Stomach (tissue), 4 donors: Measurements from ENCODE around the gene WDR26.

Source experiments
- POLR2AphosphoS5 ChIP-seq, 3 donors: sonication (generic); formaldehyde crosslinking; IDR thresholded peaks; one replicate each; pipeline ENCODE4 v1.6.1; 2016; ENCODE audit warnings: antibody characterized with exemption in 3 of 3
- TF ChIP-seq, protein P1 (sequence below), 7 experiments: fragments of 450-650 bp in 4 of 7; fragments of 200-600 bp in 3 of 7; sonication (generic) in 3 of 7; IDR thresholded peaks; one replicate each; pipeline ENCODE4 v1.5.1; 2016 to 2019; ENCODE audit warnings: antibody characterized with exemption in 7 of 7, control low read depth in 2 of 7, mild to moderate bottlenecking in 1 of 7

DNA sequence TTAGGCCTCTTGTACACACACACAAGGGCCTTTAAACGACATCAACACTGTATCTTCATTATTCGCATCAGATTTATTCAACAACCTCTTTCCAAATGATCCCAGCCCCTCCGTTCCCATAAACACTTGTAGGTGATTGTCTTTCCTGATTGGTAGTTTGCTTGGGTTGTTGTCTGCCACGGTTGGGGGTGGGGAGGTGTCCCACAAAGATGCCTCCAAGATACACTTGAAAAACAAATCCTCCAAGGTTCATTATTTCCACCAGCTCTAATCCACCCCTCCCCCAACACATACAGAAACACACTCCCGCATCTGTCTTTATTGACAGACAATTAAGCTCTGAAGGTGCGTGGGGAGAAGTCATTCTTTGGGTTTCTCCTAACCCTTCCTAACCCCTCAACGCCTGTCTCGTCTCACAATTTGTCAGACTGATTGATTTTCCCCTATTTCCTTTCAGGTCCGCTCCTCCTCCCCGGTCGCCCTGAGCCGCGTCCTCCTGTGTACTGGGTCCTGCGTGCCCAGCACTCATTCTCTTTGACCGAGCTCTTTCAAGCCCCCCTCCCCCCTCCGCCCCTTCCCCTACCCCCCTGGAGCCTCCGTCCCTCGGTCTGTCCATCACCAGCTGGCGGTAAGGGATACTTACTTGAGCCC is 1.4 kb downstream of the WDR26 start:
- TF ChIP-seq, protein P1, sequence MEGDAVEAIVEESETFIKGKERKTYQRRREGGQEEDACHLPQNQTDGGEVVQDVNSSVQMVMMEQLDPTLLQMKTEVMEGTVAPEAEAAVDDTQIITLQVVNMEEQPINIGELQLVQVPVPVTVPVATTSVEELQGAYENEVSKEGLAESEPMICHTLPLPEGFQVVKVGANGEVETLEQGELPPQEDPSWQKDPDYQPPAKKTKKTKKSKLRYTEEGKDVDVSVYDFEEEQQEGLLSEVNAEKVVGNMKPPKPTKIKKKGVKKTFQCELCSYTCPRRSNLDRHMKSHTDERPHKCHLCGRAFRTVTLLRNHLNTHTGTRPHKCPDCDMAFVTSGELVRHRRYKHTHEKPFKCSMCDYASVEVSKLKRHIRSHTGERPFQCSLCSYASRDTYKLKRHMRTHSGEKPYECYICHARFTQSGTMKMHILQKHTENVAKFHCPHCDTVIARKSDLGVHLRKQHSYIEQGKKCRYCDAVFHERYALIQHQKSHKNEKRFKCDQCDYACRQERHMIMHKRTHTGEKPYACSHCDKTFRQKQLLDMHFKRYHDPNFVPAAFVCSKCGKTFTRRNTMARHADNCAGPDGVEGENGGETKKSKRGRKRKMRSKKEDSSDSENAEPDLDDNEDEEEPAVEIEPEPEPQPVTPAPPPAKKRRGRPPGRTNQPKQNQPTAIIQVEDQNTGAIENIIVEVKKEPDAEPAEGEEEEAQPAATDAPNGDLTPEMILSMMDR (IDR thresholded peaks at IDR 0.05): no peak
- no peak for TF ChIP-seq POLR2AphosphoS5 (IDR thresholded peaks at IDR 0.05)
